Measurements from ENCODE around the gene SLC34A3. TPM values are rescaled to one million over a fixed set of nuclear protein-coding genes. Genes with fewer than 3 reads are reported as not detected.

The SLC34A3 gene
- total RNA-seq, 4 donors from 2014 or later, result not detected

GRCh38 chr9:137247916-137248175 lies 17.1 kb downstream of the SLC34A3 start:
- WGBS, result 40% methylated on average over 1 of the region's 6 CpGs
- Histone ChIP-seq H3K4me3 (no peak overlapping the region), H3K36me3 (peaks cover 4 to 13% (median 9%) of the 10 kb centered on the region in 4 donors), H3K27ac (replicated peaks in 1 of 4) (no peak overlapping the region), H3K9me3 (no peaks in the 10 kb centered on the region), H3K4me1 (peaks cover 17 to 30% (median 18%) of the 10 kb centered on the region in 4 donors), H3K27me3 (no peaks in the 10 kb centered on the region)
- TF ChIP-seq EP300 (IDR thresholded peaks at IDR 0.05), result no peak
- no peak for TF ChIP-seq POLR2A (IDR thresholded peaks at IDR 0.05; ENCODE audit: low read depth)
- no peak for TF ChIP-seq POLR2AphosphoS5 (IDR thresholded peaks at IDR 0.05)
- no peak for TF ChIP-seq CTCF (IDR thresholded peaks at IDR 0.05)
- no peak for DNase-seq (ENCODE audit: extremely low spot score)
- intact Hi-C loops (cut with DNase I), result no loop called here

GRCh38 chr9:137250329-137251193 lies 19.9 kb downstream of the SLC34A3 start:
- no peaks in the 10 kb centered on the region for H3K9me3 ChIP-seq

GRCh38 chr9:137251194-137251461 lies 20.4 kb downstream of the SLC34A3 start, which contains the start of gene STPG3:
Gene STPG3 (plus strand): TSS chr9:137251286. CDS start chr9:137251287, 1 bp downstream.
- TF ChIP-seq CTCF (IDR thresholded peaks at IDR 0.05) (no peak), EP300 (IDR thresholded peaks at IDR 0.05) (no peak), POLR2A (IDR thresholded peaks at IDR 0.05; ENCODE audit: low read depth) (no peak), POLR2AphosphoS5 (IDR thresholded peaks at IDR 0.05) (no peak)
- H3K27ac ChIP-seq (replicated peaks in 1 of 4), result no peak within 1 kb of the TSS
- no peaks in the 10 kb centered on the region for H3K27me3 ChIP-seq
- WGBS, result 75% methylated on average over 4 of the region's 4 CpGs
- peaks cover 14 to 24% (median 19%) of the 10 kb centered on the region in 4 donors for H3K4me1 ChIP-seq
- DNase-seq (ENCODE audit: extremely low spot score), result no peak
- no peak within 1 kb of the TSS for H3K4me3 ChIP-seq
- intact Hi-C loops (cut with DNase I), result no loop called here
- no peaks in the 10 kb centered on the region for H3K9me3 ChIP-seq
- peaks cover 0 to 2% (median under 1%) of the 10 kb centered on the region in 4 donors for H3K36me3 ChIP-seq

More at GRCh38 chr9:137250329-137251193, 19.9 kb downstream of the SLC34A3 start:
- Histone ChIP-seq H3K27ac (replicated peaks in 1 of 4) (no peak overlapping the region), H3K36me3 (no peaks in the 10 kb centered on the region), H3K4me3 (no peak overlapping the region), H3K27me3 (no peaks in the 10 kb centered on the region), H3K4me1 (peaks cover 9 to 20% (median 14%) of the 10 kb centered on the region in 4 donors)
- no peak for TF ChIP-seq POLR2A (IDR thresholded peaks at IDR 0.05; ENCODE audit: low read depth)
- TF ChIP-seq EP300 (IDR thresholded peaks at IDR 0.05), result no peak
- no peak for TF ChIP-seq CTCF (IDR thresholded peaks at IDR 0.05)
- TF ChIP-seq POLR2AphosphoS5 (IDR thresholded peaks at IDR 0.05), result no peak
- intact Hi-C loops (cut with DNase I), result no loop called here
- DNase-seq (ENCODE audit: extremely low spot score), result no peak
- WGBS, result 61% methylated on average over 15 of the region's 18 CpGs

GRCh38 chr9:137251490-137252268 lies 21.0 kb downstream of the SLC34A3 start:
- 88% methylated on average over 14 of the region's 22 CpGs for WGBS
- Histone ChIP-seq H3K4me1 (peaks cover 20 to 29% (median 24%) of the 10 kb centered on the region in 4 donors), H3K9me3 (no peaks in the 10 kb centered on the region), H3K4me3 (no peak overlapping the region), H3K36me3 (peaks cover 0 to 7% (median 6%) of the 10 kb centered on the region in 4 donors), H3K27ac (replicated peaks in 1 of 4) (no peak overlapping the region), H3K27me3 (no peaks in the 10 kb centered on the region)
- TF ChIP-seq POLR2AphosphoS5 (IDR thresholded peaks at IDR 0.05), result no peak
- no peak for DNase-seq (ENCODE audit: extremely low spot score)
- intact Hi-C loops (cut with DNase I), result no loop called here
